Eye (tissue), 1 donor: Measurements from ENCODE around the gene LYRM1.
"Not testable (repeated sequence)": the region's sequence is repeated elsewhere in the genome, so short reads cannot be mapped to it uniquely, and the experiment has no call there.

Experiments used
- DNase-seq: peaks from one replicate; pipeline ENCODE4 v3.0.0-alpha.2; 2015

Gene LYRM1, protein sequence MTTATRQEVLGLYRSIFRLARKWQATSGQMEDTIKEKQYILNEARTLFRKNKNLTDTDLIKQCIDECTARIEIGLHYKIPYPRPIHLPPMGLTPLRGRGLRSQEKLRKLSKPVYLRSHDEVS

DNA sequence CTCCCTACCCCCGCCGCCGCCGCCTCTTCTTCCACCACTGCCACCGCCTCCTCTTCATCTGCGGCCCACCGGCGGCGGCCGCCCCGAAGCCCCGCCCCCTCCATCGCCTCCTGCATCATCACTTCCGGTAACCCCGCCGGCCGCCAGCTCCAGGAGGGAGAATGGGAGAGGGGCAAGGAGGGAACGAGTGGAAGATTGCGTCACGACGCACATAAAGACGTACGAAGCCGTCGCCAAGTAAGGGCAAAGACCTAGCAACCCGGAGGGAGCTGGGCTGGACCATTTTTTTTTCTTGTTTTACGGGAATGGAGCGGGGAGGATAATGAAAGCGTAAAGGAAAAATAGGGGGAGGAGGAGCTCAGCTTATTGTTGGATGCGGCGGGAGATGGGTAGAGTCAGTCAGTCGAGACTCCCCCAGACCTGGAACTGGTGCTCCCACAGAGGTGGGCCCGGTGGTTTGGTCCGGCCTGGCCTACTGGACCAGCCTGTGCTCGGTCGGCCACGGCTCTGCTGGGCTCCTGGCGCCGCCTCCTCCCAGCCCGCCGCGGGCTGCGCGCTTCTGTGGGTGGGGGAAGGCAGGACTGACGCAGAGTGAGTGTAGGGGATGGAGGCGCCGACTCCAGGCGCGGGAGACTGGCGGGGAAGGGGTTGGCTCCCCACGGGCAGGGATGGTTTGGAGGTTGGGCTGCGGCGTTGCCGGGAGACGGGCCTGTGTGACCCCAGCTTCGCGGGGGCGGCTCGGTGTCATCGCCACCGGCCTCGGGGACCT is at the start of gene LYRM1, which contains the start of gene DCUN1D3:
Gene LYRM1, plus strand, starts transcription at position 473 of the 769 bp plus-strand sequence. CDS start 14,785 bp downstream, outside the sequence.
Gene DCUN1D3, minus strand, starts transcription at position 60 of the 769 bp plus-strand sequence. CDS start 37,820 bp downstream, outside the sequence.
- DNase-seq, result peak; percentile 99

DNA sequence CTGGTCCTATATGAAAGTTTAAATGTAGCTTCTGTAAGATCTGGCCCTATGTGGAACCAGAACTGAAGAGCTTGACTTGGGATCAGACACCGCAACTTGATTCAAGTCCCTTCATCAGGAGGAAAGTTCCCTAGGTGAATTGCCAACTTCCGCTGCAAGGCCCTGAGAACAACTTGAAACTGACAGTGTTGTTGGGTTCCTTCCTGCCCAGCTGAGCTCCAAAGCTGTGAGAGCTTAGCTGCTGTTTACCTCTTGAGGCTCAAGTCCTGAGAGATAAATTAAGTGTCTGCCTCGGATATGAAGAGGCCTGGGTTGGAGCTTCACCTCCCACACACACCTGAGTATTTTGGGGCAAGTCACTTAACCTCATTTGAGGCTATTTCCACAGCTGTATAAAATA is 49.6 kb upstream of the LYRM1 start:
- DNase-seq, result no peak

DNA sequence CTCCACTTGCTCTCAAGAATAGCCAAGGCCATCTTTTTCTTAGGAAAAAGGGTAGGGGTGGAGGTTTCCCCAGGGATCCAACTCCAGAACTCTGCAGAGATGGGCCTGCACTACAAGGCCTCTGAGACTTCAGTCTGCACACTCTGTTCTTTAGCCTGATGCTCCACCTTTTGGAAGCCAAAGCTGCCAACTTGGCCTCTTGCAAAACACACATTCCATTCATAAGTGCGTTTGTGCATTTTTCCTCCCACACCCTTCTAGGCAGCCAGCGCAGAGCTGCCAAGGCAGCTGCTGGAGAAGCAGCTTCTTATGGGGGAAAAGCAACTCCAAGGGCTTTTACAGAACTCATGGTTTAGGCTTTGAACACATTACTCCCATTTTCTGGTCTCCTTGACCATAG is 49.0 kb upstream of the LYRM1 start:
- DNase-seq, result no peak

DNA sequence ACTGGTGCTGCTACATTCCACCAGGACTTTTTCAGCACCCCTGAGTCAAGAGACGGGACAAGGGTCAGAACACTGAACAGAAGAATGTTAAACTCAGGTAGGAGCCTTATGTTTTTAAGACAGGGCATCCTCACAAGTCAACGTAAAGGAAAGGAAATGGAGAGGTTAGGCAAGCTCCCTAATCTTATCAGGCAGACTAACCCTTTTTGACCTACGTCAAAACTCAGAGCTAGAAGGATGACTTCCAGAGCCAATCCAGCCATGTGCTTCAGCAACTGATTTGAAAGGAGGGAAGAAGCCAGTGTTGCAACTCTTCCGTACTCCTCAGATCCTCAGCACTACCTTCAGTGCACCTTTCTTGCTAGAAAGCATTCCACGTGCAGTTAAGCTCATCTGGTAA is 47.4 kb upstream of the LYRM1 start:
- DNase-seq, result no peak

DNA sequence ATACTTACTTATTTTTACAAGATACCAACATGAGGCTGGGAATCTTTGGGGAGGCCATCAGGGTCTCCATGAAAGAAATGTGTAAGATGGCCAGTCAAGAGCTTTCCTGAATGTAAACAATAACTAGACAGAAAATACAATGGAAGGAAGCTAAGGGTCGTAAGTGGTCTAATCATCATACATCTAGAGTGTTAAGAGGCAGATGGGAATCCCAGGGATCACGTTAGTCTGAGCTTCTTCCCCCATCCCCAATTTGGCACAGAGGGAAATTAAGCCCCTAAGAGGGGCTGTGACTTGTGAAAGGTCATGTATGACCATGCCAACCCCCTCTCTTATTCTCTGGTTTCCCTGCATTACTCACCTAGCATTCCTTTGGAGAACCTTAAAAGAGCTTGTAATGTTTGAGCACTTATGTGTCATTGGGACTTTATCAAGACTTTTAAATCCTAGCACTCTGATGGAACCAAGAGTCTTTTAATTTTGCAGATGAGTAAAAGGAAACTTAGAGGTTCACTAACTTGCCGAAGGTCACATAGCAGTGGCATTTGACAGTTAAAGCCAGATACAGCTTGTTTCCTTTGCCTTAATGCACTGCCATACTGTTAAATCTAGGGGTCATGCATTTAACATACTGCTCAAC is 46.5 kb upstream of the LYRM1 start:
- no peak for DNase-seq

DNA sequence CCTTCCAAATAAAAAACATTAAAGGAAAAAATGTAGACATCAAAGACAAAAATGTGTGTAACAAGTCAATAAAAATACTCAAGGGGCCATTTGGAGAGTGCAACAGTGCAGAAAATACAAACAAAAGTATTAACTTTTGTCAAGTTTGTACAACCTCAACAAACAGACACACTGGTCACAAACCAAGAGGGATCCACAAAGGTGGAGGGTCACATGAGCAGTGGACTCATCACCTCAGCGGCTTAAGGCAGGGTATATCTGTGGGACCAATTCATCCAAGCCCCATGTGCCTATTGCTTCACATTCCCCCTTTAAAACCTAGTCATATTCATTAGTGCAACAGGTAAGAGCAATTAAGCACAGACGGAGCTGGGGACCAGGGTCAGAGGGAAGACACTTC is 45.6 kb upstream of the LYRM1 start:
- no peak for DNase-seq

DNA sequence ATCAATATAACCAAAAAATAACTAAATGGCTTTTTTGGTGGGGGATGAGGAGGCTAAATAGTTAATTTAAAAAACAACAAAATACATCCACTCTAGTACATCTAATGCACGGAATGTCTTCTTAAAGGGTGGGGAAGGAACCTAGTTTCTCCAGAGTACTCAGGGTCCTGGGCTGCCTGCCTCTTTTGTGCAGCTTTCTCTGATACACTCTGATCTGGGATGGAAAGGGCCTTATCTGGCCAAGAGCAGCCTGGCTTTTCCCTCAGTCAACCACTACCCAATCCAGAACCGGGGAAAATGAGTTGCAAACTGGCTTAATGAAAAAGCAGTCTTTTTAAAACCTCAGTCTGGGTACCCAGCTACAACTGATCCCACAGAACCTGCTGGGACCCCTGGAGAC is 43.3 kb upstream of the LYRM1 start:
- DNase-seq, result no peak

DNA sequence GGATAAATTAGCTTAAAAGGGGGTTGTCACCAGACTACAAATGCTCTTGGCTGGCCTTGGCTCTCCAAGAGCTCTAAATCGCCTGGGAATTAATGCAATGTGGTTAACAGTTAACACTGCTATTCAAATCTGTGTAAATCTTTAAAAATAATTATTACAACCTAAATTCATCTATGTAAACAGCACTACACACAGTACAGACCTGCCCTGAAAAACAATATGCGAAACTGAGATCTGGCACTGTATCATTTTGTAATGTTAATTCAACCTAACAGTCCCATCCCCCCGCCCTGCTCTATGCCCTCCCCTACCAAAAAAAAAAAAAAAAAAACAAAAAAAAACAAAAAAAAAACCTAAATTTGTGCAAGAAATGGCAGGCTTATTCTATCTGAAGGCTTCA is 41.3 kb upstream of the LYRM1 start:
- DNase-seq, result no peak

DNA sequence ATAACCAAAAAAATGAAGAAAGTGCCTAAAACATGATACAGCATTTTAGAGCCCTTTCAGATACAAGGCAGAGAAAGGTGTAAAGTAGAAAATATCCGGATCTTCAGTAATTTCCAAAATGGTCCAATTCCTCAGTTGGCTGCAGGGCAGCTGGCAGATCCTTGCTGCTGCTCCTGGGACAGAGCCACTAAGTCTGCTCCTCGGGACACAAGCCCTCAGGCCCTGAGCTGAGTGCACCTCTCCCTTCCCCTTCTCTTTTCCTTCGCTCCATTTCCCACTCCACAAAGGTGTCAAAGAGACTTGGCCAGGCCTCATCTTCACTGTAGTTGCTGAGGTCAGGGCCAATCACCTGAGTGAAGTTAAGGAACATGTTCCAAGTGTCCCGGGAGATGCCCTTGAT is 40.9 kb upstream of the LYRM1 start:
- no peak for DNase-seq

DNA sequence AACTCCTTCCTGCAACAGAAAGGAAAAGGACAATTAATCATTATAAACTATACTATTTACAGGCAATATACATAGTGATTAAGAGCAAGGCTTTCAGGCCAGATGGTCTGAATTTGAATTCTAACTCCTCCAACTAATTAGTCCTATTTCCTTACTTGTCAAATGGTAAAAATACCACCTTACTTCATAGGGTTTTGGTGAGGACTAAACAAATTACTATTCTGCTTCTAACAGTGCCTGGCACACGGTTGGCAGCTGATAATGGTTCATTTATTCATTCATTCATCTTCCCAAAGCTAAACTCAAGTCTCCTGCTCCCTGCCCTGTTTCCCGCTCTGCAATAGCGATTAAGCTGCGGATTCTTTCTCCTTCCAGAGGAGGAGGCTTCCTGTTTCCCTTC is 40.2 kb upstream of the LYRM1 start:
- no peak for DNase-seq

DNA sequence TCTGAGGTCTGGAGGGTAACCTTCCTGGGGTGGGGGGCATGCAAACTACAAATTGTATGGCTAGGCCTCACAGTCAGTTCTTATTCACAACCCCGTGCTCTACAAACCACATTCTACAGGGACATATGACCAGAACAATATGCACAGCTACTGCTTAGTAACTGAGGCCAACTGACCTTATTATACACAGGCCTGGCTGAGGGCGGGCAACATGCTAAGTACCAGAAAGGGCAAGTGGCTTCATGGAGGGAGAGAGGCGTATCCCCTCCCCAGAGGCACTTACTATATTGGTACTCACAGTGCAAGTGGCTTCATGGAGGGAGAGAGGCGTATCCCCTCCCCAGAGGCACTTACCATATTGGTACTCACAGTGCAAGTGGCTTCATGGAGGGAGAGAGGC is 39.6 kb upstream of the LYRM1 start:
- DNase-seq, result not testable (repeated sequence)

DNA sequence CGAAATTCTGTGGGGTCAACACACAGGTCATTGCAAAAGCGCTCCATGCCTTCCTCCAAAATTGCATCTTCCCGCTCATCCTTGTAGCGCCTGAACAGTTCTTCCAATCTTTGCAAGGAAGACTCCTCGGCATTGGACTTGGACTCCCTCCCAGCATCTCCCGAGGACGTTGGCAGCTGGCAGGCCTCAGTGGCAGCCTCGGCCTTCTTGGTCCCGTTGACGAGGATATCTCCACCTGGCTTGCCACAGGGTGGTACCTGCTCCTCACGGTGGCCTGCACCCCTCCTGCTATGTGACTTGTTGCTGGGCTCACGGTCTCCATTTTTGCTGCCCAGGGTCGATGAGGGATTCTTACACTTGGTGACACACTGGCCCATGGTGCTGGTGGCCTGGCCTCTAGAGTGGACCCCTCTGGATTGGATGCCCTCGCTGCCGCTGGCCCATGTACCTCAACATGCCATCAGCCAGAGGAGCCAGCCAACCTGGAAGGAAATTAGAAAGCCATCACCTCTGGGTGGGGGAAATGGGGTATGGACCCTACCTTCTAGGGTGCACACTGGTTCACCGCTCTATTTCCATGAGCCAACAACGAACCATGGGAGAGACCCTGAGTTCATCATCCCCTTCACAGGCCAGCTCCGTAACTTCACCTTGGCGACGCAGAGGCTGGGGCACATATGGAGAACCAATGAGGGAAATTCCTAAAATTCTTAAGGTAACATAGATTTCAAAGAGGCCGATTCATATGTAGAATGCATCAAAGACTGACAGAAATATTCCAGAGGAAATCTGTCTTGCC is 38.2 kb upstream of the LYRM1 start:
- no peak for DNase-seq

DNA sequence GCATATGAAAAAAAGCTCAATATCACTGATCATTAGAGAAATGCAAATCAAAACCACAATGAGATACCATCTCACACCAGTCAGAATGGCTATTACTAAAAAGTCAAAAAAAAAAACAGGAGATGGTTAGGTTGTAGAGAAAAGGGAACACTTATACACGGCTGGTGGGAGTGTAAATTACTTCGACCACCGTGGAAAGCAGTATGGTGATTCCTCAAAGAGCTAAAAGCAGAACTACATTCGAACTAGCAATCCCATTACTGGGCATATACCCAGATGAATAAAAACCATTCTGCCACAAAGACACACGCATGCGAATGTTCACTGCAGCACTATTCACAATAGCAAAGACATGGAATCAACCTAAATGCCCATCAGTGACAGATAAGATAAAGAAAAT is 36.2 kb upstream of the LYRM1 start:
- DNase-seq, result not testable (repeated sequence)

DNA sequence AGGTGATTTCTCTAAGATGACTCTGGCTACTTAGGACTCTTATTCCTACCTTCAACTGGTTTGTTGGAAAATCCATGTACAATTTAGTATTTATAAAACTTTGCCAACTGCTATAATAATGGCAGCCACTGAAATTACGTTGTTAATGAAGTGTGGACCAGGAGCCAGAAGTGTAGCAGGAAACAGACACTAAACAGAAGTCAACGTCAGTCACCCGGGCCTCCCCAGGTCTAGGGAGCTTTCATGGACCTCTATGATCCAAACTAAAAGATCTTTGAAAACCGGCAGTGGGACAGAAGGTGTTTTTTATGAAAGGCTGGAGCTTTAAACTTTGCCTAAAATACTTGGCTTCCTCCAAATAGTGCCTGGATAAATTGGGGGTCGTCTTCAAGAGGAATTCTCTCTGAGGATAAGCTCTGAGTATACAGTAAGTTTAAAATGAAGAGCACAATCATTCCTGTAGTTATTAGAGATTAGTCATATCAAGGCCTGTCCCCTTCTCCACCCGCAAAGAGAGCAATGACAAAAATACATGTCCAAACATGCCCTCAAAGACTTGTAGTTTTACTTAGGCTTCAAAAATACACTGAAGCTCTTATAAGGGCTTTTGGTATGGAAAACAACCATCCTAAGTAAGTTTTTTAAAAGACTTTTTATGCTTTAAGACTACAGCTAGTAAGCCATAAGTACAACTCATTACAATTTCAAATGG is 35.0 kb upstream of the LYRM1 start:
- no peak for DNase-seq

DNA sequence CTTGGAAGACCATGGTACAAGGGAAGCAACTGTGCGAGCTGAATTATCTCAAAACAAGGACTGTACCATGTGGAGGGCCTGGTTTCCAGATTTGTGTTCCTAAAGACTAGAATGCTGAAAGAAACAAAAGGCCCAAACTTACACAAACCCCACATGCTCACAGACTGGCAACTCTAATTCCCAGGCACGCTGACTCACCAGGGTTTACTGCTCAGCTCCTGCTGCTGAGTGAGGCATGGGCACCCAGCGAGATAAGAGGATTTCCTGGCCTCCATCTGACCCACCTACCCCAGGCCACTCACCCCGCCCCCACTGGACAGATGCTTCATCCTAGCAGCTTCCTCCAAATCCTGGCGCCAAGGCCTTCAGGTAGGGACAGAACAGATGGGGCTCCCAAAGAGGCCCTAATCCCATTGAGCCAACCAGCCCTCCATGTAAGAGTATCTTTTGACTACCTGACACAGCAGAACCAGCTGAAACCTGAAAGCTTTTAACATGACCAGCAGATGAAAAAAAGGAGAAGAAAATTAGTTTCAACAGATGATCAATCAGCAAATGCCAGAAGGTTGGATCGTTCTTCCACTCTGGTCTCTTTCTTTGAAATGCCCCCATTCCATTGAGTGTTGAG is 34.3 kb upstream of the LYRM1 start:
- peak; percentile 40 for DNase-seq

DNA sequence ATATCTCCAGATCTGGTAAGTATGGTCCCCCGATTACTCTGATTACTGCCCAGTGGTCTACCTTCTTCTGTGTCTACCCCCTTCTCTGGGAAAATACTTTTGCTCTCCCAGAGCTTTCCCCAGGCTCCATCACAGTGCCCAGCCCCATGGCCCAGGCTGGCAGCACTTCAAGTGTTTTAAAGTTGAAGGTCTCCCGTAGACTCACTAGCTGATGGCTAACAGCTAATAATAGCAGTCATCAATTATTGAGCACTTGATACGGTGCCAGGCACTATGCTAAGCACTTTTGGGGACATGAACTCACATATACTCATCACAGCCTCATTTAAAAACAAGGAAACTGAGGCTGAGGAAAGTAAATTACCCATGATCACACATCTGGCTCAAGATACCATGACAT is 33.8 kb upstream of the LYRM1 start:
- DNase-seq, result no peak

DNA sequence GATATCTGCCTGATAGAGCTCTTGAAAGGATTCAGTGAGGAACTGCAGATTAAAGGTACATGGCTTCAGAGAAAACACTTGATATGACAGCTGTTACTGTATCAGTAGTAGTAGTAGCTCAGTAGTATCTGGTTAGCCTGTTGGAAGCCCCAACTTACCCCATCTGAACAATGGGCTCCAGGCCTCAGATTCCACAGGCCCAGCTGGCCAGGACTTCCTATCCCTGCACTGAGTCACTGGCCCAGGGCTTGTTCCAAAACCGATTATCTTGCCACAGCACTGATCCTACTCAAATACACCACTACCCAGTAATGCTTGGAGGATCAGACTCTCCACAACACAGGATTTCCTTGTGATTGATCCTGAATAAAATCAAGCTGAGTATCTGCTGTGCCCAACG is 33.0 kb upstream of the LYRM1 start:
- DNase-seq, result no peak

DNA sequence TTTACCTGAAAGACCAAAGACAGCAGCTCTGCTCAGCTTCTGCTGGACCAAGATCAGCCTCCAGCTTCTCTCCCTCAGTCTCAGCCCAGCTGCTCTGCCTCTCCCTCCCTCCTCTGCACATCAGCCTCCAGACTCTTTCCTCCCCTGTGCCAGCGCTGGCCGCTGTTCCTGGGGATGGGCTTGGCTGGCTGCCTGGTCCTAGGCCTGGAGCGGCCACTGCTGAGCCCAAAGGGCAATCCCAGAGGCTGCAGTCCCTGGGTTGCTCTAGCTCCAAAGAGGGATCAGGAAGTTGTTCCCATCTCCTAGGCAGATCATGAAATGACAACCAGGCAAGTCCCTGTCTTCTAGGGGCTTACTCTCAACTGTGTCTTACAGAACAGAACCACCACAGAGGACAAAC is 31.7 kb upstream of the LYRM1 start:
- no peak for DNase-seq

DNA sequence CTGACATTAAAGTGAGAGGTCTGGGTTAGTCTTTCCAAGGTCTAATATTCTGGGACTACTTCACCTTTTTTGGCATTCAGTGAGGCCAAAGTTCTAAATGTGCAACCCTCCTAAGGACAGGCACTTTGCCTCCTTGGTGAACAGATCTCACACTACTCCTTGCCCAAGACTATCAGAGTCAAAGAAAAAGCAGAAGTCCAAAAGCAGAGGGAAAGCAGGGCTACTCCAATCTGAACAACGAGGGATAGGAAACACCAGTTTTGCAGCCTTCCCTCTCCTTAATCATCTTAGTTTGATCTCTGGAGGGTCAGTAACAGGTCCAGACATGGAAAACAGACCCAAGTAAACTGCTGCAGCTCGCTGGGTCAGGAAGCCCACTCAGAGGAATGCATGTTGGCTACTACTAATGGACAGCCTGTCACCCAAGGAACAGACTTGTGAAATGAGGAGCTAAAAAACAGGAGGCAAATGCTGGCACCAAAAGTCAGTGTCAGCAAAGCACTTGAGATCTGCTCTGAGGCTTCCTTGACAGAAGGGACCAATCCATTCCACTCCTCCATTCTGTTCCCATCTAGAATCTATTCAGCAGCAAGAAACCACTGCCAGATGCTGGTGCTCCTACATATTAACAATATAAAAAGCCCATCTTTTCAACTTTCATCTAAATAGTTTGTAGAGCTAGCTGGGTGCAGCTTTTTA is 30.3 kb upstream of the LYRM1 start:
- no peak for DNase-seq

DNA sequence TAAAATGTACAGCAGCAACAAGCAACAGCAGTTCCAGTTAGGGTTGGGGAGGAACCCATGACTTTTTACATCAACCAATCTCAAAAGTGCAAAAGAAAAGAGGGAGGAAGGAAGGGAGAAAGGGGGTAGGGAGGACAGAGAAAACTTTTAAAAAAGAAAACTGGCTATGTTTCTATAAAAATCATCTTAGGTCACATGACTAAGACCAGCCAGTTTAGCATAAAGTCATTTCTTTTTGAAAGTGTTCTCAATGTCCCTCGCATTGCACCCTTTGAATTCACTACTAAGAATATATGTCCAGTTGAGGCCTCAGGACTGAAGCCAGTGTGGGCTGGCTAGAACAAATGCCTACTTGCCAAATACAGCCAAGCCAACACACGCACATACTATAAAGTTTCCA is 29.3 kb upstream of the LYRM1 start:
- DNase-seq, result no peak

DNA sequence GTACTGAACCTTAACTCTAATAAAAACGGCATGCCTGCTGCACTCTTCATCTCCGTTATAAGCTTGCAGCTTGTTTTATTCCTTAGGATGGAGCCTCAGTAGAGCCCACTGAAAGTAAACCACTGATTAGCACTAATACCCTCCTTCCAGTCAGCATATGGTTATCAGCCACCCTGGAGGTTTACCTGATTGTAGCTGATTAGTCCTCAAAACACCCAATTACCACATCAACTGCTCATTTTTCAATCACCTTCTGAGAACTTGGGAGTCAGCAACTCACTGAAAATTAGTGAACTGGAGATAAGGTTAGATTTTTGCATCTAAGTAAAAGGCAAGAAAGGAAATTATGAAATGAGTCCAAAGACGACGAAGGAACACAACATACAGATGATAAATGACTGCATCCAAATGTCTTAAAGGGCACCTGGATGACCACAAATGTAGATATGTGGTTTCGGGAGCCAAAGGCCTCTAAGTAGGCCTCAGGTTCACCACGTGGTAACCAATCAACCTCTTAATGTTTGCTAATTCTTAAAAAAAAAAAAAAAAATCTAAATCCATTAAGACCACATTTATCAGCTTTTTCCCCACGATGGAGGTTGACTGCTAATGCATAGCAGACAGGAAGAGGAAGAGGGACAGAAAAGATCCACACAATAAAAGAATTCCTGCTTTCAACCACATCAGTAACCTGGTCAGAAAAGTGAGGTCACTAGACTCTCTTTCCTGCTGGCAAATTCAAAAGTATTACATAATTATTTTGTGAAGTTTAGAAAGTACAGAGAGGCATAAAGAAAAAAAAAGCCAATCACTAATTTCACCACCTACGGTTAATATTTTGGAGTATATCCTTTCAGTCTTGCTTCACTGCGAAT is 28.4 kb upstream of the LYRM1 start:
- no peak for DNase-seq
